ENCODE data around the gene LACC1. TPM values are rescaled to one million over a fixed set of nuclear protein-coding genes. Genes with fewer than 3 reads are reported as not detected.

Gene LACC1
- total RNA-seq, 1 experiment from 2014 or later: 2.2 TPM

GRCh38 chr13:43920965-43921674 lies 41.4 kb downstream of the LACC1 start:
- Histone ChIP-seq H3K4me3 (no peak overlapping the region), H3K9me3 (no peaks in the 10 kb centered on the region), H3K27me3 (no peaks in the 10 kb centered on the region), H3K36me3 (no peaks in the 10 kb centered on the region)
- no peak for DNase-seq

- Histone ChIP-seq H3K4me3 (no peak overlapping the region), H3K9me3 (no peaks in the 10 kb centered on the region), H3K36me3 (no peaks in the 10 kb centered on the region), H3K27me3 (no peaks in the 10 kb centered on the region)
- DNase-seq: no peak
These were observed 45.0 kb downstream of the LACC1 start for GRCh38 chr13:43924549-43925245.

GRCh38 chr13:43929947-43930346 lies 50.2 kb downstream of the LACC1 start:
- H3K36me3 ChIP-seq: no peaks in the 10 kb centered on the region
- no peak for DNase-seq
- peaks cover 5% of the 10 kb centered on the region for H3K9me3 ChIP-seq
- no peaks in the 10 kb centered on the region for H3K27me3 ChIP-seq
- H3K4me3 ChIP-seq: no peak overlapping the region

- DNase-seq: no peak
- Histone ChIP-seq H3K36me3 (no peaks in the 10 kb centered on the region), H3K4me3 (no peak overlapping the region), H3K27me3 (no peaks in the 10 kb centered on the region), H3K9me3 (peaks cover 5% of the 10 kb centered on the region)
These were observed 53.7 kb downstream of the LACC1 start for GRCh38 chr13:43933378-43933777.

DNA sequence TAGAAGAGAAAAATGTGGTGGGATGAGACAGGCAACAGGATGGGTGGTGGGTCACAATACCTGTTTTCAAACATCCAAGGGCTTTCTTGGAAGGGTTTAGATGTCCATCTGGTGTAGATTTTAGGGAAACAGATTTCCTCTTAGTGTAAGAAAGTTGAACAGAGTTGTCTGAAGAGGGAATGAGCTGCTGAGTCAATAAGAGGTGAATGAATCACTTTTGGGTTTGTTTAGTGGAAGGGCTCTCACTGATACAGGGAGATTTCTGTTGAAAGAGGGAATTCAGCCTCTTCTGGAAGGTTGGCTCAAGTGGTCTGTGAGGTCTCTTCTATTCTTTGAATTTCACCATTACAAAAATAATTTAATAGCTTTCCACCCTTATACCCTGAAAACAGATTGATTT lies 54.6 kb downstream of the LACC1 start:
- peaks cover 5% of the 10 kb centered on the region for H3K9me3 ChIP-seq
- H3K36me3 ChIP-seq: no peaks in the 10 kb centered on the region
- no peaks in the 10 kb centered on the region for H3K27me3 ChIP-seq
- no peak overlapping the region for H3K4me3 ChIP-seq
- DNase-seq: no peak

DNA sequence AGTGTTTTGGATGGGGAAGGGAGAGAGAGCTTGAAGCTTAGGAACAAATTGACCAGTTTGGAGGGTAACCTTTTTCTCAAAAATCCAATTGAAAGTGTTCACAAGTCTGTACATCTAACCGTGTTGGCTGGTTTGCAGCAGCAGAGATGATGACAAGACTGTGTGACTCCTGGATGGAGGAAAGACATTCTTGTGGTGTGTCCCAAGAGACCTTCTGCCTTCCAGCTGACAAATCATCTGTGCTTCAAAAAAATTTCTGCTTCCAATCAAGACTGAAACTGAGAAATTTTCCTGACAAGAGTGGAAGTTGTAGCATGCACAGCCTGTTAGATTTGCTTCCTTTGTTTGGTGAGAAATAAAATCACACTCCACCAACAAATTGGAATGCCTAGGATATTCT lies 56.2 kb downstream of the LACC1 start:
- H3K27me3 ChIP-seq: no peaks in the 10 kb centered on the region
- DNase-seq: no peak

GRCh38 chr13:43936647-43937046 lies 56.9 kb downstream of the LACC1 start:
- Histone ChIP-seq H3K4me3 (no peak overlapping the region), H3K9me3 (0 out of 2 replicates have a peak, but pooled peaks cover 2% of the 10 kb centered on the region), H3K27me3 (no peaks in the 10 kb centered on the region), H3K36me3 (no peaks in the 10 kb centered on the region)
- DNase-seq: no peak

More for the DNA sequence above, 56.2 kb downstream of the LACC1 start:
- Histone ChIP-seq H3K4me3 (no peak overlapping the region), H3K36me3 (no peaks in the 10 kb centered on the region), H3K9me3 (peaks cover 2% of the 10 kb centered on the region; the same call in 1 of the 2 replicates)

DNA sequence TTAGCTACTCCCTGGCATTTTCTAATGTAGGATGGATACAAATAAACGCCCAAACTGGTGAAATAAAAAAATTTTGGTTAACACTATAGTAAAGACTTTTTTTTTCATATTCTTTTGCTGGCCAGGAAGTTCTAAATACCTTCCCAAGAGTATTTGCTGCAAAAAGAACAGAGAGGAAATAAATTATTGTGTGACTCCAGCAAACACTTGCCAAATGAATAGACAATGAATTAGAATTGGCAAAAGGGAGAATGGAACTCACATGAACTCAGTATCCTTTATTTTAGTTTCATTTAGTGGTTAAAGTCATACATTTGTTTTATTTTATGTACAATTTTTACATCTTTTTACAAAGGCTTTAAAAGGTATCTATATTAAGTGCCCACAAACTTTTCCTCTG lies 58.1 kb downstream of the LACC1 start:
- Histone ChIP-seq H3K9me3 (no peaks in the 10 kb centered on the region), H3K27me3 (no peaks in the 10 kb centered on the region; the same call in 1 of the 2 replicates), H3K36me3 (no peaks in the 10 kb centered on the region), H3K4me3 (no peak overlapping the region)
- DNase-seq: no peak

DNA sequence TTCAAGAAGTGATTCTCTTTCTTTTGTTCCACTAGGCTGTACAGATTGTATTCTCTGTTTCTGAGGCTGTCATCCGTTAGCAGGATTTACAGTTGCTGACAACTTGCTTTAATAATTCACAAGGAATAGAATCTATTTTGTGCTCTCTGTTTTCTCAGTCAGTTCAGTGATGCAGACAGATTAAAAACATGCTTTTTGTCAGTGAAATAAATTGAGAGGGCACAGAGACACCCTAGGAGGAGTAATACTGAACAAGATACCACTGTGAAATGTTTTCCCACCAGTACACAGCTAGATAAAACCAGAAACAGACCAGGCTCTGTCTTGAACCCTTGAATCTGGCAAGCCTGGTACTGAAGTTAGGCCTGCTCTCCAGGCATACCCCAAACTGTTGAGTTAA lies 58.7 kb downstream of the LACC1 start:
- no peaks in the 10 kb centered on the region for H3K9me3 ChIP-seq
- no peak overlapping the region for H3K4me3 ChIP-seq
- no peak for DNase-seq
- H3K36me3 ChIP-seq: no peaks in the 10 kb centered on the region
- H3K27me3 ChIP-seq: no peaks in the 10 kb centered on the region; the same call in 1 of the 2 replicates

- Histone ChIP-seq H3K4me3 (no peak overlapping the region), H3K27me3 (no peaks in the 10 kb centered on the region; the same call in 1 of the 2 replicates), H3K36me3 (no peaks in the 10 kb centered on the region), H3K9me3 (no peaks in the 10 kb centered on the region)
- no peak for DNase-seq
These were observed 59.4 kb downstream of the LACC1 start for GRCh38 chr13:43939086-43939485.

DNA sequence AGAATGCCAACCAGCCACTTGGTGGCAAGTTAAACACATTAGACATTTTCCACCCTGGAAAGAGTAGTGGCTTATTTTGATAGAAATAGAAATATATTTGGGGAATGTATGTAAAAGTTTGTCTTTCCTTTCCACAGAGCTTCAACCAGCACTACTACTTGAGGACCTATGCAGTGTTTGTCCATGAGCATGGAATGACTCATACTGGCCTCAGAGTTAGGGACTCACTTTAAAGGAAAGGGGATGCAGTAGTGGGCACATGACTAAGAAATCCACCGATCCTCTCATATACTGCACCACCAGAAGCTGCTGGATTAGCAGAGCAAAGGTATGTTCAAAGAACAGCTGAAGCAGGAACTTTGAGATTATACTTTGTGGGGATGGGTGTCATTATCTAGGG lies 62.6 kb downstream of the LACC1 start:
- no peaks in the 10 kb centered on the region; the same call in 1 of the 2 replicates for H3K27me3 ChIP-seq
- no peaks in the 10 kb centered on the region for H3K9me3 ChIP-seq
- DNase-seq: no peak
- H3K36me3 ChIP-seq: no peaks in the 10 kb centered on the region
- H3K4me3 ChIP-seq: no peak overlapping the region

Other genes starting within 250 kb of the LACC1 start
- gene ENOX1, start 92.9 kb upstream of the LACC1 start, total RNA-seq (2014; rRNA removed; shearing (Covaris generic); ENCODE audit: low replicate concordance): 1.5 and 2.4 TPM in 2 replicates
- 1.4 TPM in 1 of 2 replicates, not detected in the other for gene CCDC122, start 164 bp upstream of the LACC1 start, total RNA-seq (2014; rRNA removed; shearing (Covaris generic); ENCODE audit: low replicate concordance)

Data from MG63 (cell line).